Activated T-cell treated with anti-CD3 and anti-CD28 coated beads for 4 hours (primary cell): ENCODE results near the gene P2RX6.
"Not testable (repeated sequence)": the region's sequence is repeated elsewhere in the genome, so short reads cannot be mapped to it uniquely, and the experiment has no call there.

ENCODE experiments used
- DNase-seq: peaks from one replicate; pipeline ENCODE4 v3.0.0-alpha.2; 2020

The P2RX6 gene

DNA sequence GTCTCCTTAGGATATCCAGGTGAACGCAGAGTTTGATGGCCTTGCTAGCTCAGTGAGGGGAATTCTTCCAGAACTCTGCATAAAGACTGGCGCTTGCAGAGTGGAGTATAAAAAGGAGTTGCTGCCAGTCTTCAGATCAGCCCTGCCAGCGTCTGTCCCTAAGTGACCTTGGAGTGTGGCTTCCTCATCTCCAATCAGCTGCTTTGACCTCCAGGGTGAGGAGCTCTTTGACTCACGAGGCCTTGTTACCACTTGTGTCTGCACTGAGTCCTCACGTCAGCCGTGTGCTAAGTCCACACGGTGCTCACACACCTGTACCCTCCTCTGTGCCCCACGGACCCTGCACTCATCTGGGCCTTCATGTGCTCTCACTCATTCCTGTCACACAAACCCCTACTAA is 45.4 kb downstream of the P2RX6 start:
- not testable (repeated sequence) for DNase-seq

DNA sequence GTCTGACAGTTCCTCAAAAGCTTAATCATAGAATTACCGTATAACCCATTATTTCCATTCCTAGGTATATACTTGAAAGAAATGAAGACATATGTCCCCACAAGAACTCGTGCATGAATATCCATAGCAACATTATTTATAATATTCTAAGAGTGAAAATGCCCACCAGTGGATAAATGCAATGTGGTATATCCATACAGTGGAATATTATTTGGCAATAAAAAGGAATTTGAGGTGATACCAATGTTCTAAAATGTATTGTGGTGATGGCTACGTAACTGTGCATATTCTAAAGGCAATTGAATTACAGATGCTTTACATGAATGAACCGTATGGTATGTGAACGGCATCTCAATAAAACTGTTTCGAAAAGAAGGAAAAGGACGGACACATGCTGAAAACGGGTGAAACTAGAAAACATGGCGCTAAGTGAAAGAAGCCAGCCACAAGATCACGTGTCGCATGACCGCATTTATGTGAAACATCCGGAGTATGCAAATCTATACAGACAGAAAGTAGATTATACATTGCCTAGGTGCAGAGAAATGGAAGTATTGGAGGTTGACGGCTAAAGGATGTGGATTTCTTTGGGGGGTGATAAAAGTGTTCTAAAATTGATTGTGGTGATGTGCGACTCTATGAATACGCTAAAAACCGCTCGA is 46.8 kb downstream of the P2RX6 start:
- DNase-seq: not testable (repeated sequence)

DNA sequence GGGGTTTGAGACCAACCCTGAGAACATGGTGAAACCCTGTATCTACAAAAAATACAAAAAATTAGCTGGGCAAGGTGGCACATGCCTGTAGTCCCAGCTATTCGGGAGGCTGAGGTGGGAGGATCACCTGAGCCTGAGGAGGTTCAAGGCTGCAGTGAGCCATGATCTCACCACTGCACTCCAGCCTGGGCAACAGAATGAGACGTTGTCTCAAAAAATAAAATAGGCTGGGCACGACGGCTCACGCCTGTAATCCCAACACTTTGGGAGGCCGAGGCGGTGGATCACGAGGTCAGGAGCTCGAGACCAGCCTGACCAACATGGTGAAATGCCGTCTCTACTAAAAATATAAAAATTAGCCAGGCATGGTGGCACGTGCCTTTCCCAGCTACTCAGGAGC is 49.5 kb downstream of the P2RX6 start:
- DNase-seq: not testable (repeated sequence)

DNA sequence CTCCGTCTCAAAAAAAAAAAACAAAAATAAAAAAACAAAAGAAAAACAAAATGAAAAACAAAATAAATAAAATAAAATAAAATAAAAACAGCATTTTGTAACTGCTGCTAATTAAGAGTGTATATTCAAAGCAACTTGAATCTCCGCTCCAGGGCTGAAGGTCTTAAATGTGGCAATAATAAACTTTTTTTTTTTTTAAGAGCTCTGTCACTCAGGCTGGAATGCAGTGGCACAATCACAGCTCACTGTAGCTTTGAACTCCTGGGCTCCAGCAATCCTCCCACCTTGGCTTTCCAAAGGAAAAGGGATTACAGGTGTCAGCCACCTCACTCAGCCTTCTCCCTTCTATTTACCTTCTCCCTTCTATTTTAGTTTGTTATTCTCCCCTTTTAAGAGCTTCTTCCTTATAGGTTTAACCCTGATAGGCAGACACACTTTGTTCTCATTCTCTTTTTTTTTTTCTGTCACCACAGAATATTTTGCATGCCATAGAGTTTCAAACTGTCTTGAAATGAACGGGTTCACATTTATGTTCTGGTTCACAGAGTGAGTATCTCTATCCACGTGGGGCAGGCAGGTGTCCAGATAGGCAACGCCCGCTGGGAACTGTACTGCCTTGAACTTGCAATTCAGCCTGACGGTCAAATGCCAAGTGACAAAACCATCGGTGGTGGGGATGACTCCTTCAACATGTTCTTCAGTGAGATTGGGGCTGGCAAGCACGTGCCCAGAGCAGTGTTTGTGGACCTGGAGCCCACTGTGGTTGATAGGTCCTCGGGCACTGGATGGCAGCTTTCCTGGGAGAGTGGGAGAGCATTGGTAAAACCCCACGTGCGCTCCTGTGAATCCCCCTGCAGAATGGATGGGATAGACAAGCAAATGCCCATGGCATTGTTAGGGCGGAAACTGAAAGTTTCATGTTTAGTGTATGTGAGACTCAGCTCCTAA is 50.2 kb downstream of the P2RX6 start:
- DNase-seq: no peak

DNA sequence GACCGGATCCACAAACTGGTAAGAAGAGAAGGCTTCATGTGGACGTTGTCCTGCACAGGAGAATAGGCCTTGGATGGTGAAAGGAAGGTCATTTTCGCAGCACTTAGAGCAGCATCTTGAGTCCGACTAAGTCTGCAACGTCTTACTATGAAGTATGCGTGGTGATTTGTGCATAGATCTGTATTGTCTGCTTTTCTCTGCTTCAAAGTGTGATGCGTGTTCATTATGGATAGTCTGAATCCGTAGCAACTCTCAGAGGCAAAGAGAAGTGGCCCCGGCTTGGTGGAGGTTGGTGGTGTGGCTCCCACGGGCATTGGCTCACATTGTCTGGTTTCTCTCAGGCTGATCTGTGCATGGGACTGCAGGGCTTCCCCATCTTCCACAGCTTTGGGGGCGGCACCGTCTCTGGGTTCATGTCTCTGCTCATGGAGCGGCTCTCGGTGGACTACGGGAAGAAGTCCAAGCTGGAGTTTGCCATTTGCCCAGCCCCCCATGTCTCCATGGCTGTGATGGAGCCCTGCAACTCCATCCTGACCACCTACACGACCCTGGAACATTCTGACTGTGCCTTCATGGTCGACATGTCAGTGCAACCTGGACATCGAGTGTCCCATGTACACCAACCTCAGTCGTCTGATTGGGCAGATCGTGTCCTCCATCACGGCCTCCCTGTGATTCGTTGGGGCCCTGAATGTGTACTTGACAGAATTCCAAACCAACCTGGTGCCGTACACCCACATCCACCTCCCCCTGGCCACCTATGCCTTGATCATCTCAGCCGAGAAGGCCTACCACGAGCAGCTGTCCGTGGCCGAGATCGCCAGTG is 52.3 kb downstream of the P2RX6 start:
- DNase-seq: no peak

DNA sequence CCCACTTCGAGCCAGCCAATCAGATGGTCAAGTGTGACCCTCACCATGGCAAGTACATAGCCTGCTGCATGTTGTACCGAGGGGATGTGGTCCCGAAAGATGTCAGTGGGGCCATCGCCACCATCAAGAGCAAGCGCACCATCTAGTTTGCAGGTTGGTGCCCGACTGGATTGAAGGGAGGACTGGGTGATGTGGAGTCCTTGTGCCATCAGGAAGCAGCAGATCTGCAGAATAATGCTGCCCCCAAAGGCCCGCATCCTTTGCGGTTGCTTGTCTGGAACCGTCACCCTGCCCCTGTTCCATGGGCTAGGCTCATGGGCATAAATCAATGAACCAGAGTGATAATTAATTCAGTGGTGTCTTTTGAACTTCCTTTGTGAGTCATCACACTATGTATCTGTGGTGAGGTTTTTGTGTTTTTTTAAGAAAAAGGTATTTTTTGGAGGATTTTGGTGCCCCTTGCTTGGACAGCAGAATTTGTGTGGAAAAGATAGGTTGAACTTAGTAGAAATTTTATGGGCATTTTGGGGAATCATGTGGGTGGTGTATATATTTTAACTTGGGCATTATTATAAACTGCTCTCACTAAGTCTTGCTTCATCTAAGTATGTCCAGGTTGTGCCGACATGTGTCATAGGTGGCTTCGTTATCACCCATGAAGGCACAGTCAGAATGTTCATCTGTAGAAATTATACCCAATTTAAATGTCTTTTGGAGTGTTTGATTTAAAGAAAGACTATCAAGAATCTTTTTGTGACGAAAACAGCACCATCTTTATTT is 53.1 kb downstream of the P2RX6 start:
- DNase-seq: no peak

DNA sequence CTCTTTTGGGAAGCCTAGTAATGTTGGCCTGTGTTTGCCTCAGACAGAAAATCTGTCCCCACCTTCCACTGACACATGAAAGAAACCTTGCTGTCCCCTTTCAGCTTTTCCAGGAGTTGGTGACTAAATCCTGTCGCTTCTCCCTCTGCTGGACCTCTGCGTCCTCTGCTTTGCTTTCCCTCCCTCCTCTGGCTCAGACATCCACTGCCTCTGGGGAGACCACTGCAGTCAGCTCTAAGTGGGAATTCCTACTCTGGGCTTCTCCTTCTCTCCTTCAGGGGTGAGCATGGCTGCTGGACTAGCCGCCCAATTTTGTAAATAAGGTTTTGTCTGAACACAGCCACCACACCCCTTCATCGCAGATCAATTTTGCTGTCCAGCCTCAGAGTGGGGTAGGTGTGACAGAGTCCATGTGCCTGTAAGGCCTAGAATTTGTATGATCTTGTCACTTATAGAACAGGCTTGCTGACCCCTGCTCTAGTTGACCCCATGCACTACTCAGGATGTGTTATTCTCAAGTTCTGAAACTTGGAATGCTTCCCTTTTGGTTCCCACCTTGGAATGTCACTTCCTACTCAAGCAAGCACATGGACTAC is 53.8 kb downstream of the P2RX6 start:
- DNase-seq: no peak

- no peak for DNase-seq
These were observed 54.4 kb downstream of the P2RX6 start for GRCh38 chr22:21069375-21069774.

- DNase-seq: no peak
These were observed 56.0 kb downstream of the P2RX6 start for GRCh38 chr22:21070690-21071615.

DNA sequence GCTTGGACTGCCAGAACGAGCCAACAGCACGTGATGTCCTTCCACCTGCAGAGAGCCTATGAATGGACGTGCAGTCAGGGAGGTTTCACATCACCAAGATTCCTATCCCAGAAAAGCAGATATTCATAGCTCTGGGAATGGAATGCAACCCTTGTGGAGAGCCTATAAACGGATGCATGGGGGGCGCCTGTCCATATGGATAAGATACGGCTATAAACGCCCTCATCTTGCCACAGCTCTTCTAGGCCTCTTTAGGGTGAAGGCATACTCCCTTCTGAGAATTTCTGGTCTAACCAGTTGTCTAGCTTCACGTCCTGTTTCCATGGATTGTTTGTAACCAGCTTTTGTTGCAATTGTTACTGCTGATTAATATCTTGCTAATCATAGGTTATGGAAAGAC is 56.8 kb downstream of the P2RX6 start:
- DNase-seq: not testable (repeated sequence)

- DNase-seq: no peak
These were observed 58.1 kb downstream of the P2RX6 start for GRCh38 chr22:21073023-21073422.

GRCh38 chr22:21073482-21073881 is 58.5 kb downstream of the P2RX6 start:
- DNase-seq: no peak

DNA sequence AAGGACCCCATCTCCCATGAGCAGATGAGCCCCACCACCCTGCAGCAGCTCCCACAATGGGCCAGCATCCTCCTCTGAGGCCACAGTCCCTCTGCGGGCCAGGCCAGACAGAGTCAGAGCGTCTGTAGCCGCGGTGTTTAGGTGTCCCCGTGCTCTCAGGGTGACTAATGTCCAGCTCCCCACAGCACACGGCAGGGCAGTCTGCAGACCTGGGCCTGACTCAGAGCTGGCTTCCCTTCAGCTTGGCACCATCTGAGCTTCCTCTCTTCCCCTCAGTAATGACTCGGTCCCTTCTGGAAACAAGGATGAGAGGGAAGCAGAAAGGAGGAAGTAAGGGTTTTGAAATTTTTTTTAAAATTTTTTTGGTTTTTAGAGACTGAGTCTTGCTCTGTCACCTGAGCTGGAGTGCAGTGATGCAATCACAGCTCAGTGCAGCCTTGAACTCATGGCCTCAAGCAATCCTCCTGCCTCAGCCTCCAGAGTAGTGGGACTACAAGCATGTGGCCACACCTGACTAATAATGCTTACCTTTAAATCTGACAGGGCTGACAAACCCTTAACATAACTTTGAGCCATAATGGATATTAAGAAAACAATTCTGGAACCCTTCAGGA is 59.2 kb downstream of the P2RX6 start:
- DNase-seq: no peak

DNA sequence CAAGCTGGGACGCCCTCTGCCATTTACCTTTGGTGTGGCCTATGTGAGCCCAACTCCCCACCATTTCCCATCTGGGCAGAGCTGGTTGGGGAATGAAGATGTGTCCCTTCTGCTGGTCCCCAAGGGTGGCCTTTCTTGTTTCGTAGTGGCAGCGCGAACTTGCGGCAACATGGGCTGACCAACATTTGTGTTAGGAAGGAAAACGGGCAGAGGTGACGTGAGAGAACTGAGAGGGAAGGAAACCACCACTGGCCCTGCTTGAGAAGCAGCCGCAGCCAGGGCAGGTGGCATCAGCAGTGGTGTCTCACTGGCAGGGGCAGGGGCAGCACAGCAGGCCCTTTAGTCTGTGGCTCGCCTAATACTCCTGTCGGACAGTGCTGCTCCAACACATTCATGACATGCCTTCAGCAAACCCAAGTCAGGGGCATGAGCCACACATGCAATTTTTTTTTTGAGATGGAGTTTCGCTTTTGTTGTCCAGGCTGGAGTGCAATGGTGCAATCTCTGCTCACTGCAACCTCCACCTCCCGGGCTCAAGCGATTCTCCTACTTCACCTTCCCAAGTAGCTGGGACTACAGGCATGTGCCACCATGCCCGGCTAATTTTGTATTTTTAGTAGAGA is 60.7 kb downstream of the P2RX6 start:
- DNase-seq: no peak

DNA sequence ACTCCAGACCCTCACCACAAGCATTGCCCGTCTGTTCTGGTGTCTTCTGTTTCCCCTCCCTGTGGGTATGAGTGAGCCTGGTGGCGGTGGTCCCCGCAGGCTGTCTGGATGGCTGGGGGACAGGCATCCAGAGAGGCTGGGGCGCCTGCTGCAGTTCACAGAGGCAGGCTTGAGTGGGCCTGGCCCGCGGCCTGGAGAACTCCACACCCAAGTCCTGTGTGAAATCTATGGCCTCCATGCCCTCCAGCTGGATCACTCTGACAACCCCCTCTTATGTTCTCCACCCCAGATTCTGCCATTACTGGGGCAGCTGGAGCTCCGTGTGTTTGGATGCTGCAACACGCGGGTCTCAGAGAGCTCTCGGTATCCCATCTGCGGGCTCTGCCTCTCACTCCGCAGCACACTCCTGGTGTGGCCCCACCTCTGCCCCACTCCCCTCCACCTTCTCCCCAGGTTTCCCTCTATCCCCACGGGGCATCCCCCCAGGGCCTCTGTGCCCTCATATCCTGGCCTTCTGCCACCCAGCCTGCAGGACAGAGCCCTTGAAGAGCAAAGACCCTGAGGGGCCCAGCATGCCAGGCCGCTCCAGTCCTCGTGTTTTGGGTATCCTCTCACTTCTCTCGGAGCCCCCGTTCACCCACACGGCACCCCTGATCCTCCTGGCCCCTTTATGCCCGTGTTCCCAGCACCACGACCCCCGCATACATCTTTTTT is 62.1 kb downstream of the P2RX6 start:
- DNase-seq: no peak
